Tibial artery (tissue), 4 donors: ENCODE results near the gene HPSE2.

ENCODE experiments used
- DNase-seq, 2 donors: peaks; one replicate each; pipeline ENCODE4 v3.0.0-alpha.2; 2019
- H3K27ac ChIP-seq, 2 donors: fragments of 200-600 bp; sonication (generic) in 1 of 2; 1 replicate in 1 of 2; 2 replicates in 1 of 2; pipeline ENCODE4 v1.5.1; 2018 to 2019; ENCODE audit warnings: mild to moderate bottlenecking in 1 of 2
- H3K27me3 ChIP-seq, 2 donors: fragments of 200-600 bp; sonication (generic) in 1 of 2; one replicate each; pipeline versions ENCODE4 v1.5.1 to v1.6.0; 2016 to 2019
- H3K36me3 ChIP-seq, 3 donors: fragments of 200-600 bp; sonication (generic) in 2 of 3; one replicate each; pipeline ENCODE4 v1.5.1; 2016 to 2019; ENCODE audit warnings: mild to moderate bottlenecking in 2 of 3
- H3K4me1 ChIP-seq, 4 donors: fragments of 200-600 bp; sonication (generic) in 2 of 4; 1 replicate in 3 of 4; 2 replicates in 1 of 4; pipeline ENCODE4 v1.5.1; 2016 to 2019
- H3K4me3 ChIP-seq, 2 donors: fragments of 200-600 bp; sonication (generic) in 1 of 2; 1 replicate in 1 of 2; 2 replicates in 1 of 2; pipeline ENCODE4 v1.5.1; 2018 to 2019; ENCODE audit warnings: mild to moderate bottlenecking in 2 of 2
- H3K9me3 ChIP-seq, 3 donors: fragments of 200-600 bp; sonication (generic) in 1 of 3; one replicate each; pipeline ENCODE4 v1.5.1; 2016 to 2019
- CTCF ChIP-seq, 2 experiments: fragments of 200-600 bp in 1 of 2; fragments of 450-650 bp in 1 of 2; IDR thresholded peaks; one replicate each; pipeline ENCODE4 v1.5.1; 2017 to 2019; ENCODE audit warnings: antibody characterized with exemption in 2 of 2, mild to moderate bottlenecking in 1 of 2, moderate library complexity in 1 of 2
- intact Hi-C: fragments of 100-400 bp; cut with DNase I; formaldehyde crosslinking; loops from one replicate; pipeline ENCODE4 v1.15.0; 2023; ENCODE audit warnings: low total_unique reads

HPSE2 gene

GRCh38 chr10:98886686-98887085 is 349.0 kb downstream of the HPSE2 start:
- no peaks in the 10 kb centered on the region for H3K36me3 ChIP-seq
- TF ChIP-seq CTCF (IDR thresholded peaks at IDR 0.05) = no peak
- H3K27ac ChIP-seq = no peak overlapping the region
- intact Hi-C loops = no loop called here
- no peak overlapping the region for H3K4me3 ChIP-seq
- H3K27me3 ChIP-seq = no peaks in the 10 kb centered on the region
- no peaks in the 10 kb centered on the region for H3K9me3 ChIP-seq
- DNase-seq = no peak
- H3K4me1 ChIP-seq = no peaks in the 10 kb centered on the region

- Histone ChIP-seq H3K4me3 (no peak overlapping the region), H3K27ac (no peak overlapping the region), H3K4me1 (peaks cover 0 to 2% (median 0%) of the 10 kb centered on the region in 4 donors), H3K36me3 (no peaks in the 10 kb centered on the region), H3K9me3 (no peaks in the 10 kb centered on the region), H3K27me3 (no peaks in the 10 kb centered on the region)
- DNase-seq = no peak
- intact Hi-C loops = no loop called here
- no peak for TF ChIP-seq CTCF (IDR thresholded peaks at IDR 0.05)
These were observed 350.3 kb downstream of the HPSE2 start for GRCh38 chr10:98885378-98885777.

- Histone ChIP-seq H3K27me3 (no peaks in the 10 kb centered on the region), H3K4me1 (peaks cover 0 to 20% (median 0%) of the 10 kb centered on the region in 4 donors), H3K36me3 (no peaks in the 10 kb centered on the region), H3K4me3 (no peak overlapping the region), H3K9me3 (no peaks in the 10 kb centered on the region), H3K27ac (no peak overlapping the region)
- TF ChIP-seq CTCF (IDR thresholded peaks at IDR 0.05) = no peak
- DNase-seq = no peak
- intact Hi-C loops = no loop called here
These were observed 353.9 kb downstream of the HPSE2 start for GRCh38 chr10:98881789-98882188.

GRCh38 chr10:98880971-98881370 is 354.7 kb downstream of the HPSE2 start:
- no peak for DNase-seq
- Histone ChIP-seq H3K4me1 (peaks cover 0 to 27% (median 0%) of the 10 kb centered on the region in 4 donors), H3K36me3 (no peaks in the 10 kb centered on the region), H3K9me3 (no peaks in the 10 kb centered on the region), H3K4me3 (no peak overlapping the region), H3K27ac (no peak overlapping the region), H3K27me3 (no peaks in the 10 kb centered on the region)
- intact Hi-C loops = no loop called here
- no peak for TF ChIP-seq CTCF (IDR thresholded peaks at IDR 0.05)

- no peaks in the 10 kb centered on the region for H3K27me3 ChIP-seq
- H3K9me3 ChIP-seq = no peaks in the 10 kb centered on the region
- H3K27ac ChIP-seq = no peak overlapping the region
- TF ChIP-seq CTCF (IDR thresholded peaks at IDR 0.05) = no peak
- no peaks in the 10 kb centered on the region for H3K36me3 ChIP-seq
- intact Hi-C loops = no loop called here
- peaks cover 0 to 33% (median 0%) of the 10 kb centered on the region in 4 donors for H3K4me1 ChIP-seq
- H3K4me3 ChIP-seq = no peak overlapping the region
- no peak for DNase-seq
These were observed 356.7 kb downstream of the HPSE2 start for GRCh38 chr10:98878921-98879320.

GRCh38 chr10:98878418-98878817 is 357.2 kb downstream of the HPSE2 start:
- intact Hi-C loops = no loop called here

More at GRCh38 chr10:98878418-98878817, 357.2 kb downstream of the HPSE2 start:
- Histone ChIP-seq H3K36me3 (no peaks in the 10 kb centered on the region), H3K27ac (no peak overlapping the region), H3K27me3 (no peaks in the 10 kb centered on the region), H3K4me1 (peaks cover 0 to 33% (median 0%) of the 10 kb centered on the region in 4 donors), H3K4me3 (no peak overlapping the region), H3K9me3 (no peaks in the 10 kb centered on the region)
- no peak for DNase-seq
- no peak for TF ChIP-seq CTCF (IDR thresholded peaks at IDR 0.05)
